Central memory CD4-positive, alpha-beta T cell (primary cell): Measurements from ENCODE around the gene EDDM3A.

Experiments used
- DNase-seq: peaks from one replicate; pipeline ENCODE4 v3.0.0; 2022

The EDDM3A gene

DNA sequence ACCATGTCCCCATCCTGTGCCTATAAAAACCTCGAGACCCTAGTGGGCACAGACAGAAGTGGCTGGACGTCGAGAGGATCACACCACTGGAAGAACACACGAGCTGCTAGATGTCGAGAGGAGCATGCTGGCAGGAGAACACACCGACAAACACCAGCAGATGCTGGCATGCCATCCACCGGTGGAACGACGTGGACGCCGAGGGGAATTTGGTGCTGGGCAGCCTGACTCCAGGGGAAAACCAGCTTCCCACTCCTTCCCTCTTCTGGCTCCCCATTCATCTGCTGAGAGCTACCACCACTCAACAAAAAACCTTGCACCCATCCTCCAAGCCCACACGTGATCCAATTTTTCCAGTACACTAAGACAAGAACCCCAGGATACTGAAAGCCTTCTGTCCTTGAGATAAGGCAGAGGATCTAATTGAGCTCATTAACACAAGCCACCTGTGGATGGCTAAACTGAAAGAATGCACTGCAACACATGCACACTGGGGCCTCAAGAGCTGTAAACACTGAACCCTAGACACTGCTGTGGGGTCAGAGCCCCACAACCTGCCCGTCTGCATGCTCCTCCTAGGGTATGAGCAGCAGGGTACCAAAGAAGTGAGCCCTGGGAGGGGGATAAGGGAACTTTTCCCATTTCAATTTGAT is 44.9 kb downstream of the EDDM3A start:
- no peak for DNase-seq

DNA sequence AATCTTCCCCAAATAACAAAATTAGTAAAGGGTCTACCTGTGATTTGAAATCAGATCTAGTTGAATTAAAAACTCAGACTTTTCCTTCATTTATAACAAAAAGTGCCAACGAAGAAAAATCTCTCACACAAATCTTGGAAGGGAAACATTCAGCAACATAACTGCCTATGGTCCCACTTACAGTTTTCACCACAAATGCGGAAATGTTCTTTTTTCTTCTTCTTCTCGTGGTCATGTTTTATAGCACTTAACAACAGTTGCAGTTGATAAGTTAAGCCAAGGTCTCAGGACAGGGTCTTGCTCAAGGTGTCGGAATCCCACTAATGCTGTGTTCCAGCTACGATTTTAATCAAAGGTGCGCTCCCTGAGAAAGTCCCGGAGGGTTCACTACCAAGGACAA is 45.5 kb downstream of the EDDM3A start:
- DNase-seq: no peak

DNA sequence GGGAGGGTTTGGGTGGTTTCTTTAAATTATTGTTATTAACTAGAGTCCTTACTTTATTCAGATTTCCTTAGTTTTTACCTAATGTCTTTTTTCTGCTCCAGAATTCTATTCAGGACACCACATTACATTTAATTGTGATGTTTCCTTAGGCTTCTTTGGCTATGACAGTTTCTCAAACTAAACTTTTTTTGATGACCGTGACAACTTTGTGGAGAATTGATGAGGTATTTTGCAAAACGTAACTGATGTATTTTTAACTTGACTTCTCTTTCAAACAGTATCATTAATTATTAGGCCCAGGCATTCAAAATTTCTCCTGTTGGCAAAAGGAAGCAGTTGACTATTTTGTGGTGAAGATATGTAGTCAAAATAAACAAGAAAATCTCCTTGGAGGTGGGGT is 45.9 kb downstream of the EDDM3A start:
- DNase-seq: no peak

DNA sequence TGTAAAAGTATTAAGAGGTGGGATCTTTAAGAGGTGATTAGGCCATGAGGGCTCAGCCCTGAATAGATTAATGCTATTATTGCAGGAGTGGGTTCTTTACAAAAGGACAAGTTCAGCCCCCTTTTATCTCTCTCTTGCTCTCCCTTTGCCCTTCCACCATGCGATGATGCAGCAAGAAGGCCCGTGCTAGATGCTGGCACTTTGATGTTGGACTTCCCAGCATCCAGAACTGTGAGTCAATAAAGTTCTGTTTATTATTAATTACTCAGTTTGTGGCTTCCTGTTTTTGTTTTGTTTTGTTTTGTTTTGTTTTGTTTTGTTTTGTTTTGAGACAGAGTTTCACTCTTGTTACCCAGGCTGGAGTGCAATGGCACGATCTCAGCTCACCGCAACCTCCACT is 46.9 kb downstream of the EDDM3A start:
- no peak for DNase-seq

DNA sequence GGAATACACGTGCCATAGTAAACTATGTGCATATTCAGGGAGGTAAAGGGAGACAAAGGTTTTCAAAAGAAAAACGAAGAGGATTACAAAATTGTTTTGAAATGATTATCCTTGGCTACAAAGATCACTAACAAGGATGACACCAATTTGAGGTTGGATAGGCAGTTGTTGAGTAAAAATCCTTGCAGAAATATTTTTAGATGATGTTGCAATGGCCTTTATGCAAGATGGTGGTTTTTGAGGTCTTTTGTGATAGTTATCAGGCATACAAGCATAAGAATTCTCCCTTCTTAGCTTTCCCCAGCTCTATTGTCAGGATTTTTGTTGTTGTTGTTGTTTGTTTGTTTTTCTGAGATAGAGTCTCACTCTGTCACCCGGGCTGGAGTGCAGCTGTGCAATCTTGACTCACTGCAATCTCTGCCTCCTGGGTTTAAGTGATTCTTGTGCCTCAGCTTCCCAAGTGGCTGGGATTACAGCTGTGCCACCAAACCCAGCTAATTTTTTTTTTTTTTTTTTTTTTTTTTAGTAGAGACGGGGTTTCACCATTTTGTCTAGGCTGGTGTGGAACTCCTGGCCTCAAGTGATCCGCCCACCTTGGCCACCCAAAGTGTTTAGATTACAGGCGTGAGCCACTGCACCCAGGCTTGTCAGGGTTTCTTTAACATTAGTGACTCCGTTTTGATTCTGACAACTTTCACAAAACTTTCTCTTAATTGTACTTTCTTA is 49.1 kb downstream of the EDDM3A start:
- no peak for DNase-seq

DNA sequence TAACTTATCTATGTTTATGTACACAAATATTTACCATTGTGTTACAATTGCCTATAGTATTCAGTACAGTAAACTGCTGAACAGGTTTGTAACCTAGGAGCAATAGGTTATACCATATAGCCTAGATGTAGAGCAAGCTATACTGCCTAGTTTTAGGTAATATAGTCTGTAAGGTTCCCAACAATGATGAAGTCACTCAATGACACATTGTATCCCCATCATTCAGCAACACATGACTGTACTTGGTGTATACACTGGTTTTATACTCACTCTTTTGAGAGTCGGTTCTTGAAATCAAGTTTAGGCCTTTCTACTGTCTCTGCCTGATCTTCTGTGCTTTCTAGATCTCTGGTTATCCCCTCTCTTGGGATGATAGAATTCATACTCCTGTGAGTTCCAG is 51.5 kb downstream of the EDDM3A start:
- no peak for DNase-seq
